ENCODE data around the gene TRABD2B. TPM values are rescaled to one million over a fixed set of nuclear protein-coding genes. Genes with fewer than 3 reads are reported as not detected.

The TRABD2B gene
- total and polyA plus RNA-seq, 2 donors (not counting 3 experiments of a cell fraction or from before 2014, with no cell fraction given): not detected

GRCh38 chr1:47796626-47797025, 200.6 kb downstream of the TRABD2B start:
- H3K79me2 ChIP-seq (ENCODE audit: control insufficient read depth, insufficient read depth, low read length): no peaks in the 10 kb centered on the region
- H4K20me1 ChIP-seq (replicated peaks; ENCODE audit: control insufficient read depth, extremely low read depth, insufficient read depth, low read length): no peaks in the 10 kb centered on the region
- FAIRE-seq: no peak
- H3K4me1 ChIP-seq (ENCODE audit: control insufficient read depth, extremely low read depth, insufficient read depth, low read length): no peaks in the 10 kb centered on the region
- no peak overlapping the region for H3K4me3 ChIP-seq (replicated peaks in 1 of 3; ENCODE audit: insufficient read depth in 1 of 3, low read depth in 1 of 3, low read length in 3 of 3)
- H3K27me3 ChIP-seq (ENCODE audit: control insufficient read depth in 2 of 2, insufficient read depth in 2 of 2, low read length in 2 of 2): no peaks in the 10 kb centered on the region
- CTCF ChIA-PET: no interaction called here
- intact Hi-C loops (cut with micrococcal nuclease): no loop called here
- no peak for DNase-seq (ENCODE audit: low read depth, low spot score)
- H3K4me2 ChIP-seq (ENCODE audit: insufficient read depth, low read length): no peak overlapping the region
- BruUV-seq (replicated peaks): no TSS peak
- no peaks in the 10 kb centered on the region for H3K36me3 ChIP-seq (ENCODE audit: control insufficient read depth in 2 of 2, extremely low read depth in 1 of 2, insufficient read depth in 2 of 2, low read length in 2 of 2)
- H3K9ac ChIP-seq (replicated peaks; ENCODE audit: extremely low read depth, insufficient read depth, low read length): no peak overlapping the region
- no peak overlapping the region for H3K27ac ChIP-seq (ENCODE audit: insufficient read depth, low read depth, low read length)
- H3K9me1 ChIP-seq (replicated peaks; ENCODE audit: control insufficient read depth, extremely low read depth, insufficient read depth, low read length): no peaks in the 10 kb centered on the region
- TF ChIP-seq CTCF (IDR thresholded peaks at IDR 0.05; ENCODE audit: extremely low read depth in 1 of 2, insufficient read depth in 1 of 2, low read depth in 1 of 2, low read length in 2 of 2) (no peak), MYC (IDR thresholded peaks at IDR 0.05; ENCODE audit: low read depth, low read length) (no peak), POLR2AphosphoS5 (IDR thresholded peaks at IDR 0.05; ENCODE audit: insufficient read depth, low read depth, low read length) (no peak), FOS (IDR thresholded peaks at IDR 0.05; ENCODE audit: borderline replicate concordance, insufficient read depth, low read length) (no peak), JUN (IDR thresholded peaks at IDR 0.05; ENCODE audit: borderline replicate concordance, insufficient read depth, insufficient read length, low read depth) (no peak), EZH2 (IDR thresholded peaks at IDR 0.05; ENCODE audit: borderline replicate concordance, low read depth, low read length, severe bottlenecking) (no peak), POLR2A (IDR thresholded peaks at IDR 0.05; ENCODE audit: low read depth, low read length) (no peak), GATA2 (IDR thresholded peaks at IDR 0.05; ENCODE audit: insufficient read depth, insufficient read length, low read depth, low read length) (no peak)
- TF ChIP-seq, protein P1, sequence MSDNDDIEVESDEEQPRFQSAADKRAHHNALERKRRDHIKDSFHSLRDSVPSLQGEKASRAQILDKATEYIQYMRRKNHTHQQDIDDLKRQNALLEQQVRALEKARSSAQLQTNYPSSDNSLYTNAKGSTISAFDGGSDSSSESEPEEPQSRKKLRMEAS (IDR thresholded peaks at IDR 0.05; ENCODE audit: insufficient read depth, insufficient read length): no peak
- H3K9me3 ChIP-seq (replicated peaks; ENCODE audit: control insufficient read depth, insufficient read depth, low read length): no peaks in the 10 kb centered on the region
- POLR2A ChIA-PET: no interaction called here
- dilution Hi-C loops (cut with MboI; ENCODE audit: extremely low pct_ligation_motif_present, low sequenced_read_pairs): no loop called here
- H2AFZ ChIP-seq (ENCODE audit: low read depth, low read length): no peak overlapping the region
